ENCODE measurements around the gene CTAGE4.
"Not testable (repeated sequence)": the region's sequence is repeated elsewhere in the genome, so short reads cannot be mapped to it uniquely, and the experiment has no call there.

The CTAGE4 gene

GRCh38 chr7:144178380-144179164 is 4.7 kb upstream of the CTAGE4 start:
- not testable (repeated sequence) for H3K9me3 ChIP-seq (ENCODE audit: low read length); H3K4me3 ChIP-seq (ENCODE audit: low read depth in 1 of 2, low read length in 2 of 2); H3K9ac ChIP-seq (ENCODE audit: low read length); H3K27me3 ChIP-seq (ENCODE audit: control insufficient read depth in 1 of 2, insufficient read depth in 2 of 2, low read length in 2 of 2); H3K4me1 ChIP-seq (ENCODE audit: insufficient read depth, low read length); H3K36me3 ChIP-seq (ENCODE audit: insufficient read depth, low read length); H3K27ac ChIP-seq (ENCODE audit: low read depth, low read length)

DNA sequence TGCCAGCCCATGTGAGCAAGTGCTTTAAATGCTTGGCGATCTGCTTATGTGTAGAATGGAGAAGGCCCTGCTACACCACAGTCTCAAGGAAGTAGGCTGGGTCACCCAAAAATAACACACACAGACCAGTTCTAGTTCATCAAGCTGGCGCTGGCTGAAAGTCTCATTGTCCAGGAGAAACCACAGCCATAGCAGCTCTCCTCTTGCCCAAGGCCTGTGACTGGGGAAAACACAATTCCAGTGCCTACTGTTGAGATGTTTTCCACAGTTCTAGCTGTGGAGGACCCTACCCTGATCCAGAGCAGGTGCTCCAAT is 4.1 kb upstream of the CTAGE4 start:
- not testable (repeated sequence) for H3K4me3 ChIP-seq (ENCODE audit: low read depth in 1 of 2, low read length in 2 of 2); H3K36me3 ChIP-seq (ENCODE audit: insufficient read depth, low read length); H3K9ac ChIP-seq (ENCODE audit: low read length); H3K4me1 ChIP-seq (ENCODE audit: insufficient read depth, low read length); H3K27ac ChIP-seq (ENCODE audit: low read depth, low read length); H3K9me3 ChIP-seq (ENCODE audit: low read length); H3K27me3 ChIP-seq (ENCODE audit: control insufficient read depth in 1 of 2, insufficient read depth in 2 of 2, low read length in 2 of 2)

GRCh38 chr7:144187848-144188247 is 4.6 kb downstream of the CTAGE4 start:
- H3K27me3 ChIP-seq (ENCODE audit: control insufficient read depth in 1 of 2, insufficient read depth in 2 of 2, low read length in 2 of 2); H3K9ac ChIP-seq (ENCODE audit: low read length); H3K4me1 ChIP-seq (ENCODE audit: insufficient read depth, low read length): not testable (repeated sequence)

DNA sequence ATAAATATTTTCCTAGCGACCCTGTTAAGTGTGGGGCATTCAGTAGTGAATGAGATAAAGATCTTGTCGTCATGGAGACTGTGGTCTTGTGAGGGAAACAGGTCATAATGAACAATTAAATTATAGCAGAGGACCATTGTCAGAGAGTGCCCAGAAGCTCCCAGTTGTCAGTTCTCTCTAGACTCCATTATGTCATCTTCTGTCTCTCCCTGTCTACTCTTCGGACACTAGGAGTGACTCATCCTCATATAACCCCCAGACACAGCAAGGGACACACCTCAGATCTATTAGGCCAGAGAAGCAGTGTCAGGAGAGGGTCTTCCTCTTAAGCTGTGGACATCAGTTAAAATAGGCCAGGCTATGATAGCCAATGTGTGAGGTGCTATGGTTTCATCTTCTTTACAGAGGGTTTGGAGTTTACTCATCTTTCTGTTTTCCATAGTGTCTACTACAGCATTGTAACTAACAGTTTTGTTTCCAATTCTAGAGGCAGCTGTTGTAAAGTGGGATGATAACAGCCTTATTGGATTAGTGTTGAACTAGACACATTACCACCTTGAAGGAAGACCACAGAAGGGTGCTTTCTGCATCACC is 5.4 kb downstream of the CTAGE4 start:
- H3K27ac ChIP-seq (ENCODE audit: low read depth, low read length); H3K4me1 ChIP-seq (ENCODE audit: insufficient read depth, low read length): not testable (repeated sequence)

More at GRCh38 chr7:144187848-144188247, 4.6 kb downstream of the CTAGE4 start:
- not testable (repeated sequence) for H3K9me3 ChIP-seq (ENCODE audit: low read length); H3K4me3 ChIP-seq (ENCODE audit: low read depth in 1 of 2, low read length in 2 of 2); H3K27ac ChIP-seq (ENCODE audit: low read depth, low read length); H3K36me3 ChIP-seq (ENCODE audit: insufficient read depth, low read length)

GRCh38 chr7:144193782-144194181 is 10.5 kb downstream of the CTAGE4 start:
- not testable (repeated sequence) for H3K27me3 ChIP-seq (ENCODE audit: control insufficient read depth in 1 of 2, insufficient read depth in 2 of 2, low read length in 2 of 2); H3K27ac ChIP-seq (ENCODE audit: low read depth, low read length); H3K9me3 ChIP-seq (ENCODE audit: low read length); H3K4me1 ChIP-seq (ENCODE audit: insufficient read depth, low read length); H3K9ac ChIP-seq (ENCODE audit: low read length); H3K36me3 ChIP-seq (ENCODE audit: insufficient read depth, low read length); H3K4me3 ChIP-seq (ENCODE audit: low read depth in 1 of 2, low read length in 2 of 2)

More for the DNA sequence above, 5.4 kb downstream of the CTAGE4 start:
- not testable (repeated sequence) for H3K27me3 ChIP-seq (ENCODE audit: control insufficient read depth in 1 of 2, insufficient read depth in 2 of 2, low read length in 2 of 2); H3K4me3 ChIP-seq (ENCODE audit: low read depth in 1 of 2, low read length in 2 of 2); H3K9ac ChIP-seq (ENCODE audit: low read length); H3K9me3 ChIP-seq (ENCODE audit: low read length); H3K36me3 ChIP-seq (ENCODE audit: insufficient read depth, low read length)

- not testable (repeated sequence) for H3K27ac ChIP-seq (ENCODE audit: low read depth, low read length); H3K4me3 ChIP-seq (ENCODE audit: low read depth in 1 of 2, low read length in 2 of 2); H3K27me3 ChIP-seq (ENCODE audit: control insufficient read depth in 1 of 2, insufficient read depth in 2 of 2, low read length in 2 of 2); H3K4me1 ChIP-seq (ENCODE audit: insufficient read depth, low read length); H3K9ac ChIP-seq (ENCODE audit: low read length); H3K36me3 ChIP-seq (ENCODE audit: insufficient read depth, low read length); H3K9me3 ChIP-seq (ENCODE audit: low read length)
Measured at GRCh38 chr7:144194453-144194852, 11.2 kb downstream of the CTAGE4 start.

DNA sequence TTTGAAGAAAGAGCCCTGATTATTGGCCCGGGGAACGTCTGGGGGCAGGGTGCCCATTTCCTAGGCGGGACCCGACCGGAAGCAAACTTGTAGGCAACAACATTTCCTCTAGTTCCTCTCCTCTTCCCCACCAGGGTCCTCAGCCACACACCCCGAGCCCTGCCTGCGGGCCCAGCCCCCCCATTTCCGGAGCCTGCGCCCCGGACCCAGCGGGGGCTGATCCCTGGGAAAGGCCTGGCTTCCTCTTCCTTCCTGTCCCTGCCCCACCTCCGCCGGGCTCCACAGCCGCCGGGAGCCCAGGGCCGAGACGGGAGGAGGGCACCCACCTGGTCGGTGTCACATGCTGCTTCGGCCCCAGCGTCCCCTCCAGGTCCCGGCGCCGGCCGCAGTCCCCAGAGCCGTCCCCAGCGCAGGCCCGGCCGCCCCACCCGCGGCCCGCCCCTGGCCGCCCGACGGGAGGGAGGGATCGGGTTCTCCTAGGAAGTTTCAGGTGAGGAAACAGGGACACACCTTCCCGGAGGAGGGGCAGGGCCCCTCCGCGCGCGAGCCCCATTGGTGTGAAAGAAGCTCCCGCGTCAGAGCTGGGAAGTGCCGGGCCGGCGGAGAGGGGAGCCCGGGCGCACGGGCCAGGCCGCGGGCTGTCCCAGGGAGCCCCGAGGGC is 12.1 kb downstream of the CTAGE4 start, which contains the start of gene ARHGEF35:
TSS of gene ARHGEF35 (minus strand) at position 622 of the 661 bp plus-strand sequence. CDS start 7,450 bp downstream, outside the sequence.
- not testable (repeated sequence) for H3K36me3 ChIP-seq (ENCODE audit: insufficient read depth, low read length); H3K9me3 ChIP-seq (ENCODE audit: low read length); H3K4me3 ChIP-seq (ENCODE audit: low read depth in 1 of 2, low read length in 2 of 2); H3K9ac ChIP-seq (ENCODE audit: low read length); H3K27ac ChIP-seq (ENCODE audit: low read depth, low read length); H3K27me3 ChIP-seq (ENCODE audit: control insufficient read depth in 1 of 2, insufficient read depth in 2 of 2, low read length in 2 of 2); H3K4me1 ChIP-seq (ENCODE audit: insufficient read depth, low read length)

DNA sequence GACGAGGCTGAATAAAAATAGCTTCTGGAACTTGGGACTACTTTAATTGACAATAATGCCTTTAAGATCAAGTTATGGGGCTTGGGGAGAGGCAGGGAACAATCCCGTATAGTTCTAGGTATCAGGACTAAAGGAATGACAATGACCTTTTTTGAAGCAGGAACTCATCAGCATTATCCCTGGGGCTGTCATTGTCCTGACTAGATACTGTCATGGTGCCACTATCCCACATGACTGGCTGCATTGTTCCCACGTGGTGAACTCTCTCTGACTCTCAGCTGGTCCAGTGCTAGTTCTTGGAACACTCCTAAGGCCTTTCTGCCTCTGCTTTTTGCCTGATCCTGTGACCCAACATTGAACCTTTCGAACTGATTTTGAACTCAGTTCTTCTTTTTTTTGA is 15.7 kb downstream of the CTAGE4 start:
- H3K27ac ChIP-seq (ENCODE audit: low read depth, low read length); H3K4me1 ChIP-seq (ENCODE audit: insufficient read depth, low read length); H3K9ac ChIP-seq (ENCODE audit: low read length); H3K36me3 ChIP-seq (ENCODE audit: insufficient read depth, low read length); H3K4me3 ChIP-seq (ENCODE audit: low read depth in 1 of 2, low read length in 2 of 2); H3K9me3 ChIP-seq (ENCODE audit: low read length); H3K27me3 ChIP-seq (ENCODE audit: control insufficient read depth in 1 of 2, insufficient read depth in 2 of 2, low read length in 2 of 2): not testable (repeated sequence)

DNA sequence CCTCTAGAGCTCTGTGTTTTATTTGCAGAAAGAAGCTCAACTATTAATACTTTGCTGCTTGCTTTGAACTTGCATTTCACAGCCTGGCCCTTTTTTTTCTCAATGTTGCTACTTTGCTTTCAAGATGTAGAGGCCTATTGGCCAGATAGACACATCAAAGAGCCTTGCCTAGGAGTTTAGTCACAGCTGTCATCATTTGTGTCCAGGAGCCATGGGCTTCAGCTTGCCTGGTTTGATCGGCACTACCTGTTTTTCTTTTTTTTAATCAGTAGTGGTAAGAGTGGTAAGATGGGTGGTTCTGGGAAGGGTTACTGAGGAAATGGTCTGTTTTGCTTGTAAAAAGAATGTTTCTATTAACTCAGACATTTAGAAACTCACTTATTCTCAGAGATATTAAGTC is 18.7 kb downstream of the CTAGE4 start:
- H3K9me3 ChIP-seq (ENCODE audit: low read length); H3K4me3 ChIP-seq (ENCODE audit: low read depth in 1 of 2, low read length in 2 of 2); H3K27me3 ChIP-seq (ENCODE audit: control insufficient read depth in 1 of 2, insufficient read depth in 2 of 2, low read length in 2 of 2); H3K27ac ChIP-seq (ENCODE audit: low read depth, low read length); H3K9ac ChIP-seq (ENCODE audit: low read length); H3K4me1 ChIP-seq (ENCODE audit: insufficient read depth, low read length); H3K36me3 ChIP-seq (ENCODE audit: insufficient read depth, low read length): not testable (repeated sequence)

DNA sequence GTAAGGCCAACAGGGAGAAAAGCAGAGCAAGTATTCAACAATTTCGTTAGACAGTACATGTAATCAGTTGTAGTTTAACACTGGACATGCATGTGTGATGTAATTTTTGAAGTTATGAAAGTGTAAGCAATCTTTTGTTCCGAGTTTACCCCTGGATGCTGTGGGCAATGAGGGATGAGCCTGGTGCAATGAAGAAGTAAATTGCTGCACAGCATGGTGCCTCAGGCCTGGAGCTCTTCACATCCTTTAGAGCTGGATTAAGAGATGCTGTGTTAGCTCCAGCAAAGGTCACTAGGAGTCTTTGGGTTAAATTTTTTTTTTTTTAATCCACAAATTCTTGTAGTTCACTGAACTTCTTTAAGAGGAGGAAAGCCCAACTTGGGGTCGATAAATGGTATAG is 19.8 kb downstream of the CTAGE4 start:
- H3K4me1 ChIP-seq (ENCODE audit: insufficient read depth, low read length); H3K9me3 ChIP-seq (ENCODE audit: low read length); H3K27me3 ChIP-seq (ENCODE audit: control insufficient read depth in 1 of 2, insufficient read depth in 2 of 2, low read length in 2 of 2); H3K27ac ChIP-seq (ENCODE audit: low read depth, low read length); H3K36me3 ChIP-seq (ENCODE audit: insufficient read depth, low read length); H3K9ac ChIP-seq (ENCODE audit: low read length); H3K4me3 ChIP-seq (ENCODE audit: low read depth in 1 of 2, low read length in 2 of 2): not testable (repeated sequence)

- H3K36me3 ChIP-seq (ENCODE audit: insufficient read depth, low read length); H3K4me1 ChIP-seq (ENCODE audit: insufficient read depth, low read length); H3K9ac ChIP-seq (ENCODE audit: low read length); H3K9me3 ChIP-seq (ENCODE audit: low read length); H3K27me3 ChIP-seq (ENCODE audit: control insufficient read depth in 1 of 2, insufficient read depth in 2 of 2, low read length in 2 of 2); H3K4me3 ChIP-seq (ENCODE audit: low read depth in 1 of 2, low read length in 2 of 2); H3K27ac ChIP-seq (ENCODE audit: low read depth, low read length): not testable (repeated sequence)
Measured at GRCh38 chr7:144205306-144205705, 22.0 kb downstream of the CTAGE4 start.

- not testable (repeated sequence) for H3K9ac ChIP-seq (ENCODE audit: low read length); H3K36me3 ChIP-seq (ENCODE audit: insufficient read depth, low read length); H3K27ac ChIP-seq (ENCODE audit: low read depth, low read length); H3K4me1 ChIP-seq (ENCODE audit: insufficient read depth, low read length); H3K27me3 ChIP-seq (ENCODE audit: control insufficient read depth in 1 of 2, insufficient read depth in 2 of 2, low read length in 2 of 2); H3K4me3 ChIP-seq (ENCODE audit: low read depth in 1 of 2, low read length in 2 of 2); H3K9me3 ChIP-seq (ENCODE audit: low read length)
Measured at GRCh38 chr7:144217200-144217599, 33.9 kb downstream of the CTAGE4 start.
